Gastrocnemius medialis (tissue), 4 donors: ENCODE results near the gene CRYBG3. TPM values are rescaled to one million over a fixed set of nuclear protein-coding genes. Genes with fewer than 3 reads are reported as not detected.
A peak's percentile ranks its signal among the peaks of the same experiment; 100 is the strongest.

ENCODE experiments used
- ATAC-seq, 2 donors: fragments of 150-250 bp; one replicate each; pipeline ENCODE4 v1.9.1; 2016
- DNase-seq, 2 donors: peaks; one replicate each; pipeline ENCODE4 v3.0.0-alpha.2; 2019
- H3K27ac ChIP-seq, 4 donors: fragments of 200-600 bp; sonication (generic); 1 replicate in 1 of 4; 2 replicates in 3 of 4; pipeline ENCODE4 v1.5.1; 2016 to 2018; ENCODE audit warnings: mild to moderate bottlenecking in 2 of 4, moderate library complexity in 1 of 4
- H3K27me3 ChIP-seq, 3 donors: fragments of 200-600 bp; sonication (generic) in 2 of 3; 1 replicate in 1 of 3; 2 replicates in 2 of 3; pipeline versions ENCODE4 v1.5.1 to v1.6.0; 2016 to 2019; ENCODE audit warnings: mild to moderate bottlenecking in 1 of 3, moderate library complexity in 1 of 3
- H3K36me3 ChIP-seq, 2 donors: fragments of 200-600 bp; sonication (generic) in 1 of 2; one replicate each; pipeline ENCODE4 v1.5.1; 2017 to 2018
- H3K4me1 ChIP-seq, 2 donors: fragments of 200-600 bp; sonication (generic) in 1 of 2; one replicate each; pipeline ENCODE4 v1.5.1; 2016 to 2017; ENCODE audit warnings: mild to moderate bottlenecking in 2 of 2
- H3K4me3 ChIP-seq, 4 donors: fragments of 200-600 bp; sonication (generic) in 3 of 4; 1 replicate in 1 of 4; 2 replicates in 3 of 4; pipeline ENCODE4 v1.5.1; 2016 to 2019; ENCODE audit warnings: mild to moderate bottlenecking in 2 of 4
- H3K9me3 ChIP-seq, 3 donors: fragments of 200-600 bp; sonication (generic) in 2 of 3; 1 replicate in 1 of 3; 2 replicates in 2 of 3; pipeline ENCODE4 v1.5.1; 2016 to 2019
- CTCF ChIP-seq, 5 experiments: fragments of 450-650 bp in 3 of 5; fragments of 200-600 bp in 2 of 5; sonication (generic) in 2 of 5; IDR thresholded peaks in 4 of 5; conservative IDR thresholded peaks in 1 of 5; 1 replicate in 4 of 5; 2 replicates in 1 of 5; pipeline ENCODE4 v1.5.1; 2016 to 2019; ENCODE audit warnings: antibody characterized with exemption in 5 of 5, mild to moderate bottlenecking in 3 of 5, moderate library complexity in 3 of 5
- POLR2A ChIP-seq, 2 donors: fragments of 450-650 bp; IDR thresholded peaks; one replicate each; pipeline ENCODE4 v1.6.1; 2017; ENCODE audit warnings: antibody characterized with exemption in 2 of 2, mild to moderate bottlenecking in 2 of 2, moderate library complexity in 2 of 2
- in situ Hi-C, 4 donors: fragments of 200-750 bp; cut with MboI; loops; one replicate each; pipeline versions ENCODE4 v1.15.0 to v1.8.0; 2017; ENCODE audit warnings: low sequenced_read_pairs in 4 of 4
- intact Hi-C: fragments of 100-400 bp; cut with DNase I; formaldehyde crosslinking; loops from one replicate; pipeline ENCODE4 v1.15.1; 2023; ENCODE audit warnings: low total_unique reads
- total RNA-seq, 4 donors: library from RNA; depleted of rRNA; stranded (reverse); fragments of >200 nt; gene quantifications; one replicate each; pipeline versions ENCODE4 v1.1.0 to v1.2.3, GENCODE V29; 2016

The CRYBG3 gene
- total RNA-seq: 10 to 100 TPM; 23.0 to 47.3 (median 24.8) TPM

- in situ Hi-C loops: no loop called here
- TF ChIP-seq POLR2A (IDR thresholded peaks at IDR 0.05): peak; percentile 88 to 93
- TF ChIP-seq CTCF (IDR thresholded peaks at IDR 0.05 in 4 of 5, conservative IDR thresholded peaks at IDR 0.05 in 1 of 5): peak in 2 of 5 experiments; percentile 16 to 30
- H3K4me1 ChIP-seq: peaks cover 36 to 38% of the 10 kb centered on the region in 2 donors
Measured at GRCh38 chr3:97821774-97822358, at the start of gene CRYBG3. Gene CRYBG3 (plus strand): TSS chr3:97822011. CDS start chr3:97822207, 196 bp downstream.

GRCh38 chr3:97772926-97773325 is 48.9 kb upstream of the CRYBG3 start:
- Histone ChIP-seq H3K27me3 (no peaks in the 10 kb centered on the region), H3K27ac (no peak overlapping the region), H3K4me3 (no peak overlapping the region), H3K36me3 (peaks cover 0 to 15% of the 10 kb centered on the region in 2 donors), H3K4me1 (no peaks in the 10 kb centered on the region), H3K9me3 (no peaks in the 10 kb centered on the region)
- intact Hi-C loops: no loop called here
- TF ChIP-seq POLR2A (IDR thresholded peaks at IDR 0.05) (no peak), CTCF (IDR thresholded peaks at IDR 0.05 in 4 of 5, conservative IDR thresholded peaks at IDR 0.05 in 1 of 5) (no peak)
- no peak for ATAC-seq
- no peak for DNase-seq
- in situ Hi-C loops: no loop called here

More at GRCh38 chr3:97821774-97822358, at the start of gene CRYBG3:
- ATAC-seq: peak; percentile 69 to 81
- intact Hi-C loops: loop anchor here (2.0 to 5.0 kb wide), 4 partner anchors 57 to 701 kb away; partner anchors contain the start of genes ARL6, CLDND1 and RIOX2
- peak; percentile 70 to 74 for DNase-seq
- Histone ChIP-seq H3K9me3 (no peaks in the 10 kb centered on the region), H3K27ac (peak within 1 kb of the TSS; percentile 89 to 97 (median 95)), H3K36me3 (no peaks in the 10 kb centered on the region), H3K27me3 (no peaks in the 10 kb centered on the region), H3K4me3 (peak within 1 kb of the TSS; percentile 94 to 97 (median 96))

- intact Hi-C loops: no loop called here
Measured at GRCh38 chr3:97778152-97778551, 43.7 kb upstream of the CRYBG3 start.

GRCh38 chr3:97793420-97794019 is 28.3 kb upstream of the CRYBG3 start:
- Histone ChIP-seq H3K9me3 (no peaks in the 10 kb centered on the region), H3K4me3 (no peak overlapping the region), H3K4me1 (peaks cover 0 to 3% of the 10 kb centered on the region in 2 donors), H3K36me3 (no peaks in the 10 kb centered on the region), H3K27ac (no peak overlapping the region), H3K27me3 (no peaks in the 10 kb centered on the region)
- no peak for DNase-seq
- no peak for ATAC-seq
- TF ChIP-seq POLR2A (IDR thresholded peaks at IDR 0.05) (no peak), CTCF (IDR thresholded peaks at IDR 0.05 in 4 of 5, conservative IDR thresholded peaks at IDR 0.05 in 1 of 5) (peak; percentile 69 to 82 (median 76))
- intact Hi-C loops (loop anchor here (1.0 kb wide), 1 partner anchor 230 kb away; no protein-coding TSS in a partner anchor), in situ Hi-C loops (loop anchor here (5.0 kb wide), 1 partner anchor 229 kb away; no protein-coding TSS in a partner anchor)

More at GRCh38 chr3:97778152-97778551, 43.7 kb upstream of the CRYBG3 start:
- in situ Hi-C loops: no loop called here
- DNase-seq: no peak
- Histone ChIP-seq H3K4me3 (no peak overlapping the region), H3K27ac (no peak overlapping the region), H3K36me3 (peaks cover 0 to 7% of the 10 kb centered on the region in 2 donors), H3K4me1 (no peaks in the 10 kb centered on the region), H3K9me3 (no peaks in the 10 kb centered on the region), H3K27me3 (no peaks in the 10 kb centered on the region)
- TF ChIP-seq POLR2A (IDR thresholded peaks at IDR 0.05) (no peak), CTCF (IDR thresholded peaks at IDR 0.05 in 4 of 5, conservative IDR thresholded peaks at IDR 0.05 in 1 of 5) (no peak)
- ATAC-seq: no peak
